ENCODE data around the gene TRPM5.

The TRPM5 gene

GRCh38 chr11:2437516-2437915 is 6.8 kb downstream of the TRPM5 start:
- H3K36me3 ChIP-seq (replicated peaks; ENCODE audit: insufficient read depth, low read length) = no peaks in the 10 kb centered on the region
- H2AFZ ChIP-seq (ENCODE audit: low read length) = no peak overlapping the region
- DNase-seq = no peak
- H3K4me1 ChIP-seq (ENCODE audit: low read length) = no peaks in the 10 kb centered on the region
- H3K4me2 ChIP-seq (ENCODE audit: low read depth, low read length) = no peak overlapping the region
- H3K4me3 ChIP-seq (ENCODE audit: low read length) = no peak overlapping the region
- TF ChIP-seq EZH2phosphoT487 (IDR thresholded peaks at IDR 0.05; ENCODE audit: low read length) (no peak), EZH2 (optimal IDR thresholded peaks at IDR 0.05; ENCODE audit: low read depth, low read length) (no peak), CTCF (IDR thresholded peaks at IDR 0.05; ENCODE audit: low read length) (no peak)
- no peaks in the 10 kb centered on the region for H3K79me2 ChIP-seq (ENCODE audit: low read length)
- H3K9me2 ChIP-seq (replicated peaks; ENCODE audit: insufficient read depth, low read length) = no peaks in the 10 kb centered on the region
- H4K20me1 ChIP-seq (ENCODE audit: insufficient read depth, low read length) = no peaks in the 10 kb centered on the region
- H3K27ac ChIP-seq (ENCODE audit: low read length) = no peak overlapping the region
- no peak overlapping the region for H3K9ac ChIP-seq (ENCODE audit: low read length)
- H3K9me3 ChIP-seq (replicated peaks; ENCODE audit: insufficient read depth, low read length) = no peaks in the 10 kb centered on the region
- H3K27me3 ChIP-seq (replicated peaks; ENCODE audit: insufficient read depth, low read length) = no peaks in the 10 kb centered on the region
- no peaks in the 10 kb centered on the region for H3F3A ChIP-seq (ENCODE audit: insufficient read depth, low read length)

- Histone ChIP-seq H3K27ac (ENCODE audit: low read length) (no peak overlapping the region), H3K9me3 (replicated peaks; ENCODE audit: insufficient read depth, low read length) (no peaks in the 10 kb centered on the region), H3K4me3 (ENCODE audit: low read length) (no peak overlapping the region), H2AFZ (ENCODE audit: low read length) (no peak overlapping the region), H3K9ac (ENCODE audit: low read length) (no peak overlapping the region), H3K79me2 (ENCODE audit: low read length) (no peaks in the 10 kb centered on the region), H3K4me1 (ENCODE audit: low read length) (no peaks in the 10 kb centered on the region), H3K36me3 (replicated peaks; ENCODE audit: insufficient read depth, low read length) (no peaks in the 10 kb centered on the region), H3K9me2 (replicated peaks; ENCODE audit: insufficient read depth, low read length) (no peaks in the 10 kb centered on the region), H3K27me3 (replicated peaks; ENCODE audit: insufficient read depth, low read length) (no peaks in the 10 kb centered on the region), H3K4me2 (ENCODE audit: low read depth, low read length) (no peak overlapping the region), H4K20me1 (ENCODE audit: insufficient read depth, low read length) (no peaks in the 10 kb centered on the region), H3F3A (ENCODE audit: insufficient read depth, low read length) (no peaks in the 10 kb centered on the region)
- DNase-seq = no peak
- TF ChIP-seq CTCF (IDR thresholded peaks at IDR 0.05; ENCODE audit: low read length) = no peak
- TF ChIP-seq EZH2phosphoT487 (IDR thresholded peaks at IDR 0.05; ENCODE audit: low read length) = no peak
- no peak for TF ChIP-seq EZH2 (optimal IDR thresholded peaks at IDR 0.05; ENCODE audit: low read depth, low read length)
These were observed 7.7 kb downstream of the TRPM5 start for GRCh38 chr11:2436521-2437031.

GRCh38 chr11:2436013-2436520 is 8.2 kb downstream of the TRPM5 start:
- Histone ChIP-seq H3K9me2 (replicated peaks; ENCODE audit: insufficient read depth, low read length) (no peaks in the 10 kb centered on the region), H3K9ac (ENCODE audit: low read length) (no peak overlapping the region), H3K36me3 (replicated peaks; ENCODE audit: insufficient read depth, low read length) (no peaks in the 10 kb centered on the region), H3K27ac (ENCODE audit: low read length) (no peak overlapping the region), H3K9me3 (replicated peaks; ENCODE audit: insufficient read depth, low read length) (no peaks in the 10 kb centered on the region), H3K4me2 (ENCODE audit: low read depth, low read length) (no peak overlapping the region), H2AFZ (ENCODE audit: low read length) (no peak overlapping the region), H3K4me1 (ENCODE audit: low read length) (no peaks in the 10 kb centered on the region), H3F3A (ENCODE audit: insufficient read depth, low read length) (no peaks in the 10 kb centered on the region), H3K27me3 (replicated peaks; ENCODE audit: insufficient read depth, low read length) (no peaks in the 10 kb centered on the region), H3K4me3 (ENCODE audit: low read length) (no peak overlapping the region), H3K79me2 (ENCODE audit: low read length) (no peaks in the 10 kb centered on the region), H4K20me1 (ENCODE audit: insufficient read depth, low read length) (no peaks in the 10 kb centered on the region)
- DNase-seq = no peak
- TF ChIP-seq CTCF (IDR thresholded peaks at IDR 0.05; ENCODE audit: low read length) (no peak), EZH2phosphoT487 (IDR thresholded peaks at IDR 0.05; ENCODE audit: low read length) (no peak), EZH2 (optimal IDR thresholded peaks at IDR 0.05; ENCODE audit: low read depth, low read length) (no peak)

All from MM.1S (cell line).